HG02840 (cell line): Measurements from ENCODE around the gene ACBD6.
"Not testable (repeated sequence)": the region's sequence is repeated elsewhere in the genome, so short reads cannot be mapped to it uniquely, and the experiment has no call there.

ENCODE experiments used
- ATAC-seq: cut with Tn5 transposase; IDR thresholded peaks from one replicate; pipeline ENCODE4 v1.9.1; 2021; ENCODE audit warnings: mild to moderate bottlenecking, moderate library complexity, moderate number of reproducible peaks; ENCODE audit not compliant: unreplicated experiment, low FRiP score

ACBD6 gene

DNA sequence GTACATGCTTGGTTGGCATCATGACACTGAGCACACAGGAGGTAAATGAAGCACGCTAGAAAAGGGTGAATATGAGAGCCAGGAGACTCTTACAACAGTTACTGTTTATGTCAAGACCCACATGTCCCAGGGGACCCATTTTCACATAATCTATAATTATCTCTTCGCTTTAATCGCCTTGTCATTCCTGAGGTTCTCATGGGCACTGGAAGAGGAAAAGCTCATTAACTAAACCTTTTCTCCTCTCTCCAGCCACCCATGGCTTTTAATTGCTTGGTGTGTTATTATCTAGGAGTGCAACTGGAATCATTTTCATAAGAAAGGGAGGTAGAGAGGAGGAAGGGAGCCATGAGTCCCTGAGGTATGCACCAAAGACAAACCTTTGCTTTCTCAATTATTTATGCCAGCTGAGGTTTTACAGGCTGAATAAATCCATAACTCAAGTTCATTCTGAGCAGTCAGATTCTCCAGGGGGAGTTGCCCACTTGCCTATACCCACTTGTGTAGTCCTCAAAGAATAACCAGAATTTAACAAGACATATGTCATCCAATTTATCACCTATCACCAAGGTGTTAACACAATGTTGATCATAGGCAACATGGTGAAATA lies 77.4 kb downstream of the ACBD6 start:
- no peak for ATAC-seq

GRCh38 chr1:180421614-180422013 lies 80.8 kb downstream of the ACBD6 start:
- no peak for ATAC-seq

DNA sequence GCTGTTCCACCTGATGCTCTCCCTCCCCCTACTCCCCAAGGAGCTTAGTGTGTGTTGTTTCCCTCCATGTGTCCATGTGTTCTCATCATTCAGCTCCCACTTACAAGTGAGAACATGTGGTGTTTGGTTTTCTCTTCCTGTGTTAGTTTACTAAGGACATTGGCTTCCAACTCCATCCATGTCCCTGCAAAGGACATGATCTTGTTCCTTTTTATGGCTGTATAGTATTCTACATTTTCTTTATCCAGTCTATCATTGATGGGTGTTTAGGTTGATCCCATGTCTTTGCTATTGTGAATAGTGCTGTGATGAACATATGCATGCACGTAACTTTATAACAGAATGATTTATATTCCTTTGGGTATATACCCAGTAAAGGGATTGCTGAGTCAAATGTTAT lies 81.2 kb downstream of the ACBD6 start:
- not testable (repeated sequence) for ATAC-seq

GRCh38 chr1:180415985-180416633 lies 86.3 kb downstream of the ACBD6 start:
- ATAC-seq: no peak

DNA sequence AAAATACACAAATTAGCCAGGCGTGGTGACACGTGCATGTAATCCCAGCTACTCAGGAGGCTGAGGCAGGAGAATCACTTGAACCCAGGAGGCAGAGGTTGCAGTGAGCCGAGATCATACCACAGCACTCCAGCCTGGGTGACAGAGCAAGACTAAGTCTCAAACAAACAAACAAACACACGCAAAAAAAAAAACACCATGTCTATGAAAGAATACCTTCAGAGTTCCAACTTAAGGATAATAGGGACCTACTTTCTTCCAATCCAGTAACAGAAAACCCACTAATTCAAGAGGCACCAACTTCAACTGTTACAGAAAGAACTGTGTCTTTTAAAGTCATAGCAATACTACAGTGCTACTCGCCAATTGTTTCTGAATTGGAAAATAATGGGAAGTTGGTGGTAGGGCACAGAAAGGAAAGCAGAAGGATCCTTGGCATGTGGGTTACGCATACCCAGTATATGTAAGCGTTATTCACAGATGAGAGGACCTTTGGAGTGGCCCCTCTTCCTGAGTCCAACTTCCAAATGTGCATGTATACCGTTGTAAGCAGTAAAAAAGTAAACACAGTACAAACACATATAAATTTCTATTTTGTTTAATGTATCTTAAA lies 87.0 kb downstream of the ACBD6 start:
- ATAC-seq: no peak

DNA sequence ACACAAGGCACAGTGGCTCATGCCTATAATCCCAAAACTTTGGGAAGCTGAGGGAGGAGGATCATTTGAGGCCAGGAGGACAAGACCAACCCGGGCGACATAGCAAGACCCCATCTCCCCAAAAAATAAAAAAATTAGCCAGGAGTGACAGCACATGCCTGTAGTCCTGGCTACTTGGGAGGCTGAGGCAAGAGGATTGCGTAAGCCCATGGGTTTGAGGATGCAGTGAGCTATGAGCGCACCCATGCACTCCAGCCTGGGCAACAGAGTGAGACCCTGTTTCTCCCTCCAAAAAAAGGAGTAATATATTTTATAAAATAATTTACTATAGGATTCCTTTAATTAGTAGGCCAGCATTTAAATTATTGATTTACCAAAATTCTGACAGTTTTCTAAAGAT lies 89.8 kb downstream of the ACBD6 start:
- no peak for ATAC-seq

GRCh38 chr1:180408128-180408527 lies 94.2 kb downstream of the ACBD6 start:
- ATAC-seq: not testable (repeated sequence)

GRCh38 chr1:180407051-180407450 lies 95.3 kb downstream of the ACBD6 start:
- no peak for ATAC-seq

DNA sequence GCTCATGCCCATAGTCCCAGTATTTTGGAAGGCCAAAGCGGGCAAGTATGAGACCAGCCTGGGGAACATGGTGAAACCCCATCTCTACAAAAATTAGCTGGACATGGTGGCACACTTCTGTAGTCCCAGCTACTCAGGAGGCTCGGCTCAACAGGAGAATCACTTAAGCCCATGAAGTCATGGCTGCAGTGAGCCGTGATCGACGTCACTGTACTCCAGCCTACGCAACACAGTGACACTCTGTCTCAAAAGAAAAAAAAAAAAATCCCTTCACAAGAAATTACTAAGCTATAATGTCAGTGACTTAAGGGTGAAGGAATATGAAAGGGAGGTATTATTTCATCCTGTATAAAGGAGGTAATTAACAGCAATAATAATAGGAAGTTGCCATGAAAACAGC lies 99.8 kb downstream of the ACBD6 start:
- no peak for ATAC-seq

DNA sequence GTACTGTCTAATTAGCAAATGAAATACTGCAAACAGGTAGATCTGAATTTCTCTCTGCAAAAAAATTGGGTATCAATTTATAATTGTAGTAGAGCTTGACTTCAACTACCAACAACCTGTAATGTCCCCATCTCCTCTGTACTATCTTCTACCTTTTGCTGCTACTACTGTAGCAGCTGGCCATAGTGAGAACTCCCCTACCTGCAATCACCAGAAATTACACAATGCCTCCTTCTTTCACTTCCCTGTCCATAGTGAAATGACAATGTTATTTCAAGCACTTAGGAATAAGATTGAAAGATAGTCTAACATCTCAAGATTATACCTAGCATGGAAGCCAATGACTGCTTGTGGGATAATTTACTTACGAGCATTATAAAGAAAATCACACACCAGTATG lies 100.4 kb downstream of the ACBD6 start:
- ATAC-seq: no peak

- no peak for ATAC-seq
Observed at GRCh38 chr1:180397175-180397574, 105.2 kb downstream of the ACBD6 start.

DNA sequence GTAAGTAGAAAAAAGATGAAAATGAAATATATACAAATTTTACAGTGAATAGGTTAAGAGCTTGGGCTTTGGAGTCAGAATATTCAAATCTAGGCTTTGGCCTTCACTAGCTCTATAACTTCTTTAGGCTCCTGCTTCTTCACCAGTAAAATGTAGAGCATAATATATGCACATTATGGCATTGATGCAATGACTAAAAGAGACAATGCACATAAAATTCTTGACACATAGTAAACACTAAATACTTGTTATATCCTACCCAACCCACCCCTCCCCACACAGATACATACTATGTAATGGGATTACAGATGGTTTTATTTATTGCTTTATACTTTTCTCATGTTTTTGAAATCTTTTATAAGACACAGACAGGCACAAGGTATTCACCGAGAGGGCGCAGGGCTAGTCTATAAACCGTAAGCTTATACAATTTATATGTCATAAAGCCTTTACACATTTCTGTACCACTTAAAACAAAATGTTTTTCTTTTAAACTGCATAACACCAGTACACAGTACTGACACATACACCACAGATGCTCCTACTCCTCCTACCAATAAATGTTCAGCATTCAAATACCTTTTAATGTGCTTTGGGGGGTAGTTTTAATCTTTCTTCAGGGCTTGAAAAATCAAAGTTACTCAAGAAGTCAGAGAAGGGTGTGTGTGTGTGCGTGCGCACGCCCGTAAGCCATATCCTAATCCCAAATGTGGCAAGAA lies 109.8 kb downstream of the ACBD6 start:
- no peak for ATAC-seq

DNA sequence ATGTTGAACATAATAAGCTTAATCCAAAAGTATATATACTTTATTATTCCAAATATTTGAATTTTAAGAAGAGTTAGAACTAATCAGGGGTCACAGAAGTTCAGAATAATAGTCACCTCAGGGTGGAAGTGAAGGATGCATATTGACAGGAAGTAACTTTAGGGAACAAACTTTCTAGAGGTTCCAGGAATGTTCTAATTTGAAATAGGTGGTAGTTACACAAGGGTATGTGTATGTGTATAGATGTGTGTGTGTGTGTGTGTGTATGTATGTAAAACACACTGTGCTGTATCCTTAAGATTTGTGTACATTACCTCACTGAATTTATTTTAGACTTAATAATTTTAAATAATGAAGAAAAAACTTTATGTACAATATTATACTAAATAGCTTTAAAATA lies 110.4 kb downstream of the ACBD6 start:
- ATAC-seq: no peak

DNA sequence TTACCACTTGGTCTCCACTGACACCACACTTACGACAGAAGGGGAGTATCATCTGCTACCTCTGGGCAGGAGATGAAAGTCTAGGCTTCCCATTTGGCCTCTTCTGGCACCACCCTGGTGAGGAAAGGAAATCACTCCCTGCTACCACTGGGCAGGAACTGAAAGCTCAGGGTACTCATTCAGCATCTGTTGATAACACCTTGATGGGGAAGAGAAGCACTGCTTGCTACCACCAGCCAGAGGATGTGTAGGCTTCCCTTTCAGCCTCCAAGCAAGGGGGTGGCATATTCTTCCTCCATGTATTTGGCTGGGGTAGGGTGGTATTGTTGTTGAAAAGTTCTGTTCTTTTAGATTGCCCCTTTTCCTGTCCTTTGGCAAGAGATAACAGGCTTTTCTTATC lies 115.0 kb downstream of the ACBD6 start:
- ATAC-seq: no peak

DNA sequence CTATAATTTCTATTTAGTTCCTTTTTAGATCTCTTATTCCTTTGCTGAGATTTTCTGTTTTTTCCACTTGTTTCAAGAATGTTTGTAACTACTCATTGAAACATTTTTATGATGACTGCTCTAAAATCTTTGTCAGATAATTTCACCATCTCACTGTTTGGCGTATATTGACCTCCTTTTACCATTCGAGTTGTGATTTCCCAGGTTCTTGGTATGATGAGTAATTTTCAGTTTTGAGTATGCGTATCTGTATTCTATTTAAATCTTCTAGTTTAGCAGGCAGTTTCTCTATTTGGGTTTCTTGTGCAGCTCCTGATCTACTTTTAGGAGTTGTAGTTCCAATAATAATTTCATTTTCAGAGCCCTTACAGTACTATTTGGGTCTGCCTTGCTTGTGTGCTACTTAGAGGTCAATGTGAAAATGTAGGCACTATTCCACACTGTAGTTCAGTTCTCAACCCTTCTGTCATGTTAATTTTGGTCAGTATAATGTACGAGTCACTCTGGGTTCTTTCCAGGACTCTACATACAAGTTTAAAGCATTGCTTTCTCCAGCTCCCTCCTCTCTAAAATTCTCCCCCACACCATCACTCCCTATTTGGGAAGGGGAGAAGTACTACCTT lies 115.5 kb downstream of the ACBD6 start:
- ATAC-seq: no peak

DNA sequence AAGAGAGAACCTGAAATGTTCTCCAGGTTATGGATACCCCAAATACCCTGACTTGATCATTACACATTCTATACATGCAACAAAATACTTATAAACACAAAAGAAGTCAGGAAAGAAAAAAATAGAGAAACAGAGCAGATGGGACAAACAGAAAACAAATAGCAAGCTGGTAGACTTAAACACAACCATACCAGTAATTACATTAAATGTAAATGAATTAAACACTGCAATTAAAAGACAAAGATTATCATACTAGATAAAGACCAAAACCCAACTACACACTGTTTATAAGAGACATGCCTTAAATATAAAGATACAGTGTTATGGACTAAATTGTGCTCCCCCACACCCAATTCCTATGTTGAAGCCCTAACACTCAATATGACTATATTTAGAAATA lies 117.2 kb downstream of the ACBD6 start:
- ATAC-seq: no peak

DNA sequence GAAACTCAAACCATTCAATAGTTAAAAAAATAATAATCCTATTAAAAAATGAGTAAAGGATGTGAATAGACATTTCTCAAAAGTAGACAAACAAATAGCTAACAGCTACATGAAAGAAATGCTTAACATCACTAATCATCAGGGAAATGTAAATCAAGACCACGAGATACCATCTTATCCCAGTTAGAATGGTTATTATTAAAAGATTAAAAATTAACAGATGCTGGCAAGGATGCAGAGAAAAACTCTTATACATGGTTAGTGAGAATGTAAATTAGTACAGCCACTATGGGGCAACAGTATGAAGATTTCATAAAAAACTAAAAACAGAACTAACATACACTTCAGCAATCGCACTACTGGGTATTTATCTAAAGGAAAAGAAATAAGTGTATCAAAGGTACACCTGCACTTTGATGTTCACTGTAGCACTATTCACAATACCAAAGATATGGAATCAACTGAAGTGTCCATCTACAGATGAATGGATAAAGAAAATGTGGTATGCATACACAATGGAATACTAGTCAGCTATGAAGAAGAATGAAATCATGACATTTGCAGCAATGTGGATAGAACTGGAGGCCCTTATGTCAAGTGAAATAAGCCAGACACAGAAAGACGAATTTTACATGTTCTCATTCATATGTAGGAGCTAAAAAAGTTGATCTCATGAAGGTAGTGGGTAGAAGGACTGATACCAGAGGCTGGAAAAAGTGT lies 117.9 kb downstream of the ACBD6 start:
- no peak for ATAC-seq

DNA sequence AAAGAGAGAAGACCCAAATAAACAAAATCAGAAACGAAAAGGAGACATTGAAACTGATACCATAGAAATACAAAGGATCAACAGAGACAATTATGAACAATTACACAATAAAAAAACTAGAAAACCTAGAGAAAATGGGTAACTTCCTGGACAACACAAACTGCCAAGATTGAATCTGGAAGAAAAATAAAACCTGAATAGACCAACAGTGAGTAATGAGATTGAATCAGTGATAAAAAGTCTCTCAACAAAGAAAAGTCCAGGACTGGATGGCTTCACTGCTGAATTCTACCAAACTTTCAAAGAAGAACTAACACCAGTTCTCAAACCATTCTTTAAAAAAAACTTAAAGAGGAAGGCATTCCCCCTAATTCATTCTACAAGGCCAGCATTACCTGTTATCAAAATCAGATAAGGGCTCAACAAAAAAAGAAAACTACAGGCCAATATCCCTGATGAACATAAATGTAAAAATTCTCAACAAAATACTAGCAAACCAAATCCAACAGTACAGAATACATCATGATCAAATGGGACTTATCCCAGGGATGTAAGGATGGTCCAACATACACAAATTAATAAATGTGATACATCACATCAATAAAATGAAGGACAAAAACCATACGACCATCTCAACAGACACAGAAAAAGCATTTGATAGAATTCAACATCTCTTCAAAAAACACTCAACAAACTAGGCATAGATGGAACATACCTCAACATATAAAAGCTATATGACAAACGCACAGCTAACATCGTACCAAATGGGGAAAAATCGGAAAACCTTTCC lies 119.9 kb downstream of the ACBD6 start:
- ATAC-seq: no peak

DNA sequence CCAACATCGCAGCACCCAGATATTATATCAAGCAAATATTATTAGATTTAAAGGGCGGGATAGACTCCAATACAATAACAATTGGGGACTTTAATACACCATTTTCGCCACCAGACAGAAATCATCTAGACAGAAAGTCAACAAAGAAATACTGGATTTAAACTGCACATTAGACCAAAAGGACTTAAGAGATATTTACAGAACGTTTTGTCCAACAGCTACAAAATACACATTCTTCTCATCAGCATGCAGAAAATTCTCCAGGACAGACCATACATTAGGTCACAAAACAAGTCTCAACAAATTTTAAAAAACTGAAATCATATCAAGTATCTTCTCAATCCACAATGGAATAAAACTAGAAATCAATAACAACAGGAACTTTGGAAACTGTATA lies 121.2 kb downstream of the ACBD6 start:
- ATAC-seq: no peak
